GM19238 (cell line): ENCODE measurements around the gene MTREX.
"Not testable (repeated sequence)": the region's sequence is repeated elsewhere in the genome, so short reads cannot be mapped to it uniquely, and the experiment has no call there.

Experiments
- DNase-seq: peaks from one replicate; pipeline ENCODE4 v3.0.0; 2011; ENCODE audit warnings: low spot score; ENCODE audit not compliant: insufficient read length

Gene MTREX

DNA sequence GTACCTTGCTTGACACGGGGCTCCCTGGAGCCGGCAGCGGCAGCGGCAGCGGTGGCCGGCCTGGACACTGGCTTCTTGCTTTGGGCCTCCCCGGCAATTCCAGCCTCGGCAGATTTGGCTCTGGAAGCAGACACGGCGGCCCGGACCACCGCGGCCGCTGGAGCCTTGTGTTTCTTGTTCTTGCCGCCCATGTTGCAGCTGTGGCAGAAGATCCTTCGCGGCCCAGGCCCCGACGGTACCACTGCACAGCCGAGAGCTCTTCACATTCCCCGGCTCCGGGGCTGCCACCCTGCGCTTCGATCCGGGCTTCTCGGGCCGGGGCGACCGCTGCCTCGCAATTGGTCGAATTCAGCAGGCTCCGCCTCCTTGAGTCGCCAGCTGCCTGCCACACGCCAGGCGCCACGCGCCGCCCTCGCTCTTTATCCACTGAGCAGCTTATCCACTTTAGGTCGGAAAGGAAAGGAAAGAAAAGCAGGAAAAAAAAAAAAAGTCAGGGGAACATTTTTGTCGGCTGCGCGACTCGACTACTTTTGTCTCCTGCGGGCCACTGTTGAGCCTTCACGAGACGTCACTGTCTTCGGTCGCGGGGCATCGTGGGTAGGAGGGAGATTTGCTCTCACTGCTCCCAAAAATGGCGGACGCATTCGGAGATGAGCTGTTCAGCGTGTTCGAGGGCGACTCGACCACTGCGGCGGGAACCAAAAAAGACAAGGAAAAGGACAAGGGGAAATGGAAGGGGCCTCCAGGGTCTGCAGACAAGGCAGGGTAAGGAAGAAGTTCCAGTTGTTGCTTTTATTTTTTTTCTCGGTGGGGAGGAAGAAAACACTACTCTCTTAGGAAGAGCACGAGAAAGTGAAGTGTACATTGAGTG, at the start of gene MTREX, which contains the start of gene DHX29:
TSS of gene MTREX (plus strand) at position 607 of the 871 bp plus-strand sequence. CDS start at position 632, 25 bp downstream.
TSS of gene DHX29 (minus strand) at position 312 of the 871 bp plus-strand sequence. CDS start at position 191, 121 bp downstream.
- peak; percentile 80 for DNase-seq

GRCh38 chr5:55258339-55258738, 49.5 kb upstream of the MTREX start:
- DNase-seq, result no peak

DNA sequence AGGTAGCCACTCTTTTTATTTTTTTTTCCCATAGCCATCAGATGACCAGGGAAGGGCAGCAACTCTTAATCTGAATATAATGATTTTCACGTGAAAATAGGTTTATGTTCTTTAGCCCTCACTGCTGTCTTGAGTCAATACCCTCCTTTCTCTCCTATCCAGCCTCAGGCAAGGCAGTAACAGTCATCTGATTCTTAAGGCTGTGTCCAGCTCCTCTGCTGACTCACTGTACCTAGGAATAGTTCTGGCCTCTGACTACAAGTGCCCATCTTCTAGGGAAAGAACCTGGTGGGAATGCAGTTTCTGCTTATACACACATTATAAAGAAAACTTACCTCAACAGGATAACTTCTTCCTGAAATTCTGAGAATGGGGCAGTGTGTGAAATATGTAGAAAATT, 31.0 kb upstream of the MTREX start:
- no peak for DNase-seq

DNA sequence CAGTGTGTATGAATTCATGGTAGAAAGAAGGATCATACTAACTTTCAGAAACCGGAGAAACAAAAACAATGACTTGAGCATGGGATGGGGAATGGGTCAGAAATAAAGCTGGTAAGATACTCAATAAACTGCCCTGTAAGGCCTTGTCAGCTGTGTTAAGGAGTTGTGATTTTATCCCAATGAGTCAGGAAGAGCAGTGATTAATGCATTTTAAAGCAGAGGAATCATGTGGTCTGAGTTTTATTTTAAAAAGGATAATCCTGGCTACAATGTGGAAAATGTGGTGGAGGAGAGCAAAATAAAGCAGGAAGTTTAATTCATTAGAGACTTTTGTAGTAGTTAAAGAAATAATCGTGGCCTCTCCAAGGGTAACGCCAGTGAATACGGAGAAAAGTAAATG, 29.0 kb upstream of the MTREX start:
- no peak for DNase-seq

- DNase-seq, result no peak
These were observed 21.3 kb upstream of the MTREX start for GRCh38 chr5:55286411-55286933.

- no peak for DNase-seq
These were observed 18.0 kb upstream of the MTREX start for GRCh38 chr5:55289808-55290207.

DNA sequence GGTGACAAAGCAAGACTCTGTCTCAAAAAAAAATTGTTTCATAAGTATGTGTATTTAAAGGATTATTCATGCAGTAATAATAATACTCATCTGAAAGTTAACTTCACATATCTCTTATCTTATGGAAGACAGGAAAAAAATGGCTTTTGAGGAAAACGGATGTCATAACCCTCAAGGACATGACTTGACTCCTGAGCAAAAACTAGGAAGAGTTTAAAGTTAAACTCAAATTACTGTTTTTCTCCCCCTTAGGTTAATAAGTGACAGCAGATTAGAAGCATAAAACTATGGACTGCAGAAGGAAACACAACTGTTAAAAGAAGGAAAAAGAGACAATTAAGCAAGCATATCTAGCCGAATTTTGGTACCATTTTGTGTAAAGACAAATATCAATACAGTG, 16.8 kb upstream of the MTREX start:
- DNase-seq, result no peak

- DNase-seq, result no peak
These were observed 12.9 kb upstream of the MTREX start for GRCh38 chr5:55294935-55295334.

DNA sequence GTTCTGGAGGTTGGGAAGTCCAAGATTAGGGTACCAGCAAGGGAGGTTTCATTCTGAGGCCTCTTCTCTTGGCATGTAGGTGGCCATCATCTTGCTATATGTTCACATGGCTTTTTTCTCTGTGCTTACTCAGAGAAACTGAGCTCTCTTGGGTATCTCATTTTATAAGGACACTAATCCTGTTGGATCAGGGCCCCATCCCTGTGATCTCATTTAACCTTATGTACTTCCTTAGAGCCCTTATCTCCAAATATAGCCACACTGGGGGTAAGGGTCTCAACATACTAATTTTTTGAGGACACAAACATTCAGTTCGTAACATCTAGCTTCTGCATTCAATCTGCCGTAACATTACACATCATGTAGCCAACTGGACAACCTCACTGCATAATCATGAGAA, 6.9 kb upstream of the MTREX start:
- no peak for DNase-seq

DNA sequence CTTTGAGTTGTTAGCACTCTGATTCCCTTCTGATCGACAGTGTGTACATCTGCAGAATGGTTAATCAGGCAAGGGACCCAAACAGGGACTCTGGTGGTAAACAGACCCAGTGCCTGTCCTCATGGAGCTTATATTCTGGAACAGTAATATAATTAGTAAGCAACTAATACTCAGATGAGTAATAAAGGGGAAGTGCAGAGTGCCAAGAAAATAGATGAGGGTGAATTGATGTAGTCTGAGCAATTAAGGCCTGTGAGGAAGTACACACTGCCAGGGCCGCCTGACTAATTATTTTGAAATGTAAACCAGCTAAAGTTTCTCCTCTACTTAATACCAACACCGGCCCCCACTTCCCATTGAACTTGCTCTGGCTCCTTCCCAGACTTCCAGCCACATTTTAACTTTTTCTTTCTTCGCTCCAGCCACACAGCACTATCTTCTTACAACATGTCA, 4.5 kb upstream of the MTREX start:
- DNase-seq, result no peak

DNA sequence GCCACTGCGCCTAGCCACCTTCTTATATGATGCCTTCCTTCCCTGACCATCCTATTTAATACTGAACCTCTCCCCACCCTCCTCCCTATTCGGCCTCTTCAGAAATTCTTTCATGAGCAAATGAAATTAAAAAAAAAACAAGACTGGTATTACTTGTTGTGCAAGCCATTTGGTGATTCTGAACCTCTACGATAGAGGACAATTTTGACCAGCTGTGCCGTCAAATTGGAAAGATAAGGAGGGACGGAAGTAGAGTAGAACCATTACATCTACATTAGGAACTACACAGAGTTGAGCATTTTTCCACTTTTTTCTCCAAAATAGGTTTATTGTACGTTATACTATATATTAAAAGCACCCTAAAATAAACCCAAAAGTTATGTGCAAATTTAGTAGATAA, 3.2 kb upstream of the MTREX start:
- DNase-seq, result no peak

DNA sequence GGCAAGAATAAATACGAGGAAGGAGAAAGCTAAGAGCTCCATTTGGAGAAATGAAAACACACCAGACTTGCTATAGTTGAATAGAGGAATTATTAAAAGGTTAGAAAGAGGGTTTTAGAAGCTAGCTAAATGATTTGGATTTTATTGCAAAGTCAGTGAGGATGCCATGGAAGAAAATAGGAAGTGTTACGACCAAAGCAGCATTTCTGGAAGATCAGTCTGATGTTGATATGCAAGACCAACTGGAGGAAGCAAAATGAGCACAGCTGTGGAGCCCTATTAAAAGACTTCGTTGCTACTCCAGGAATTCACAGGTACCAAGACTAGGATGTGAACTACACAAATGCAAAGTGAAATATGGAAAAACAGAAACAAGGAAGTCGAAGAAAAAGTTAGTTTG, 2.4 kb upstream of the MTREX start:
- DNase-seq, result no peak

GRCh38 chr5:55306641-55307382, 977 bp upstream of the MTREX start:
- peak; percentile 3 for DNase-seq

- DNase-seq, result no peak
These were observed 556 bp downstream of the MTREX start for GRCh38 chr5:55308254-55308836.

GRCh38 chr5:55313870-55314617, 6.3 kb downstream of the MTREX start:
- DNase-seq, result no peak

DNA sequence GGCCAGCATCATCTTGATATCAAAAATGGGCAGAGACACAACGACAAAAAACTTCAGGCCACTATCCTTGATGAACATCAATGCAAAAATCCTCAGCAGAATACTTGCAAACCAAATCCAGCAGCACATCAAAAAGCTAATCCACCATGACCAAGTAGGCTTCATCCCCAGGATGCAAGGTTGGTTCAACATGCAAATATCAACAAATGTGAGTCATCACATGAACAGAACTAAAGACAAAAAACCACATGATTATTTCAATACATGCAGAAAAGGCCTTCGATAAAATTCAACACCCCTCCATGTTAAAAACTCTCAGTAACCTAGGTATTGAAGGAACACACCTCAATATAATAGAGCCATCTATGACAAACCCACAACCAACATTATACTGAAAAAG, 8.5 kb downstream of the MTREX start:
- DNase-seq, result no peak

DNA sequence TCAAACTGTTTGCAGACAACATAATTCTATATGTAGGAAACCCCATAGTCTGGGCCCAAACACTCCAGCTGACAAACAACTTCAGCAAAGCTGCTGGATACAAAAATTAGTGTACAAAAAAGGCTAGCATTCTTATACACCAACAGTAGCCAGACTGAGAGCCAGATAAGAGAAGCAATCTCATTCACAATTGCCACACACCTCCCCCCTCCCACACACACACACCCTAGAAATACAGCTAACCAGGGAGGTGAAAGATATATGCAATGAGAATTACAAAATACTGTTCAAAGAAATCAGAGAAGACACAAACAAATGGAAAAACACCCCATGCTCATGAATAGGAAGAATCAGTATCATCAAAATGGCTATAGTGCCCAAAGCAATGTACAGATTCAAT, 9.0 kb downstream of the MTREX start:
- no peak for DNase-seq

- not testable (repeated sequence) for DNase-seq
These were observed 10.4 kb downstream of the MTREX start for GRCh38 chr5:55318237-55318636.

DNA sequence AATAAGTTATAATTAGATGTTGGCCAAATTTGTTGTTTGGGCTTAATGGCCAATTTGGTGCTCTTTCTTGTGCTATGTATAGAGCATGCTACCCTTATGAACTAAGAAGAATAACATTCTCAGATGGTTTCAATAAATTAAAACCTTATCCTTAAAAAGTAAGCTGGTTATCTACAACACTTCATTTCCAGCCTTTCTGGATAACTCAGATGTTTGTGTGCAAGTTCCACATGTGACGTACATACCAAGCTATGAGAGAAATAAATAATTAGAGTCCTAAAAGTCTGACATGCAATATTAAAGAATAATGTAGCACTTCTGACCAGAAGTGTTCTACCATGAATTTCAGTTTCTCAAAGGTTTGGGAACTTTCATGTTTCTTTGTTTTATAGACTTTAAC, 11.7 kb downstream of the MTREX start:
- no peak for DNase-seq

GRCh38 chr5:55320571-55320970, 12.8 kb downstream of the MTREX start:
- DNase-seq, result no peak

- no peak for DNase-seq
These were observed 16.2 kb downstream of the MTREX start for GRCh38 chr5:55324006-55324405.
